Measurements from ENCODE around the gene NALCN.

- TF ChIP-seq YY1 (IDR thresholded peaks at IDR 0.05; ENCODE audit: insufficient read depth, insufficient read length) (no peak), ZNF274 (IDR thresholded peaks at IDR 0.05; ENCODE audit: low read depth, low read length) (no peak), SUZ12 (IDR thresholded peaks at IDR 0.05; ENCODE audit: extremely low read depth, insufficient read depth, insufficient read length) (no peak)
These were observed 304.4 kb downstream of the NALCN start for GRCh38 chr13:101111894-101112293.
